ENCODE data around the gene WAC. TPM values are rescaled to one million over a fixed set of nuclear protein-coding genes. Genes with fewer than 3 reads are reported as not detected.

WAC gene
- total RNA-seq, 2 experiments from 2014 or later: 111 to 121 TPM

DNA sequence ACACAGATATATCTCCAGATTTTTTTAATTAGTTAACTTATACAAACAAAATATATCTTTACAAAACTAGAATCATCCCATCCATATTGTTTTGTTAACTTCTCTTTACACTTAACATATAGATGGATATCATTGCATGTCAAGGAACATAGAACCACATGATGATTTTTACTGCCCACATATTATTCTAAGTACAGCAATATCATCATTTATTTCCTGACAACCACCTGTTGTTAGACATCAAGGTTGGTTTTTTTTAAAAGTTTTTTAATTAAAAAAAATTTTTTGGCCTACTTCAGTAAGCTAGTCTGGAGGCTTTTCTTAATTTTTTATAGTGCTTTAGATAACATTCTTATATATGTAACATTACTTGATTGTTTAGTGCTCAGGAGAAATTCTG lies 105.5 kb downstream of the WAC start:
- no peak for TF ChIP-seq EZH2phosphoT487 (IDR thresholded peaks at IDR 0.05; ENCODE audit: borderline replicate concordance, low read depth, low read length)
- TF ChIP-seq, protein P1, sequence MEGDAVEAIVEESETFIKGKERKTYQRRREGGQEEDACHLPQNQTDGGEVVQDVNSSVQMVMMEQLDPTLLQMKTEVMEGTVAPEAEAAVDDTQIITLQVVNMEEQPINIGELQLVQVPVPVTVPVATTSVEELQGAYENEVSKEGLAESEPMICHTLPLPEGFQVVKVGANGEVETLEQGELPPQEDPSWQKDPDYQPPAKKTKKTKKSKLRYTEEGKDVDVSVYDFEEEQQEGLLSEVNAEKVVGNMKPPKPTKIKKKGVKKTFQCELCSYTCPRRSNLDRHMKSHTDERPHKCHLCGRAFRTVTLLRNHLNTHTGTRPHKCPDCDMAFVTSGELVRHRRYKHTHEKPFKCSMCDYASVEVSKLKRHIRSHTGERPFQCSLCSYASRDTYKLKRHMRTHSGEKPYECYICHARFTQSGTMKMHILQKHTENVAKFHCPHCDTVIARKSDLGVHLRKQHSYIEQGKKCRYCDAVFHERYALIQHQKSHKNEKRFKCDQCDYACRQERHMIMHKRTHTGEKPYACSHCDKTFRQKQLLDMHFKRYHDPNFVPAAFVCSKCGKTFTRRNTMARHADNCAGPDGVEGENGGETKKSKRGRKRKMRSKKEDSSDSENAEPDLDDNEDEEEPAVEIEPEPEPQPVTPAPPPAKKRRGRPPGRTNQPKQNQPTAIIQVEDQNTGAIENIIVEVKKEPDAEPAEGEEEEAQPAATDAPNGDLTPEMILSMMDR (conservative IDR thresholded peaks at IDR 0.05; ENCODE audit: low read length): no peak
- Histone ChIP-seq H2AFZ (ENCODE audit: low read length) (no peak overlapping the region), H3K9me3 (ENCODE audit: low read length) (no peaks in the 10 kb centered on the region), H3K79me2 (ENCODE audit: insufficient read depth, low read depth, low read length) (no peaks in the 10 kb centered on the region), H4K20me1 (ENCODE audit: insufficient read depth, low read length) (no peaks in the 10 kb centered on the region), H3K4me2 (ENCODE audit: low read length) (no peak overlapping the region), H3K27ac (ENCODE audit: low read depth, low read length, poor library complexity, severe bottlenecking) (no peak overlapping the region), H3K36me3 (ENCODE audit: insufficient read depth, low read length) (no peaks in the 10 kb centered on the region), H3K9me2 (ENCODE audit: insufficient read depth, low read length) (no peaks in the 10 kb centered on the region), H3K4me3 (ENCODE audit: low read depth, low read length, poor library complexity, severe bottlenecking) (no peak overlapping the region), H3K4me1 (ENCODE audit: insufficient read depth, low read length, poor library complexity, severe bottlenecking) (no peaks in the 10 kb centered on the region)
- BruUV-seq (replicated peaks): no TSS peak
- CTCF ChIA-PET (ENCODE audit: unreplicated experiment): no interaction called here
- POLR2A ChIA-PET: interaction anchor here (0.6 kb wide), 2 partner anchors 31 to 85 kb away, joined by 3 read pairs; no protein-coding TSS in a partner anchor
- intact Hi-C loops (cut with micrococcal nuclease; ENCODE audit: unreplicated experiment): no loop called here
- DNase-seq (ENCODE audit: low spot score): no peak

DNA sequence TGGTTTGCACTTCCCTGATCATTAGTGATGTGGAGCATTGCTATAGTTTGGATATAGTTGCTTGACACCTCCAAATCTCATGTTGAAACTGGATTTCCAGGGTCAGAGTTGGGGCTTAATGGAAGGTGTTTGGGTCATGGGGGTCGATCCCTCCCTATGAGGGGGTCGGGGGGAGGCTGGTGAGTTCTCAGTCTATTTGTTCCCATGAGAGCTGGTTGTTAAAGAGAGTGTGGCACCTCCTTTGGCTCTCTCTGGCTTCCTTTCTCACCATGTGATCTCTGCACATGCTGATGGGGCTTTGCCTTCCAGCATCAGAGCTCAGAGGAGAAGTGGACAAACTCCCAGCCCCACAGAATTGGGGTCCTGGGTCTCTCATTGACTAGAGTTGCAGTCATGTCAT lies 107.6 kb downstream of the WAC start:
- H3K27ac ChIP-seq (ENCODE audit: low read depth, low read length, poor library complexity, severe bottlenecking): no peak overlapping the region
- DNase-seq (ENCODE audit: low spot score): no peak
- TF ChIP-seq EZH2phosphoT487 (IDR thresholded peaks at IDR 0.05; ENCODE audit: borderline replicate concordance, low read depth, low read length): no peak
- TF ChIP-seq, protein P1 (conservative IDR thresholded peaks at IDR 0.05; ENCODE audit: low read length): no peak
- no peak overlapping the region for H3K4me2 ChIP-seq (ENCODE audit: low read length)
- CTCF ChIA-PET (ENCODE audit: unreplicated experiment): no interaction called here
- H3K9me2 ChIP-seq (ENCODE audit: insufficient read depth, low read length): no peaks in the 10 kb centered on the region
- no peaks in the 10 kb centered on the region for H3K9me3 ChIP-seq (ENCODE audit: low read length)
- H2AFZ ChIP-seq (ENCODE audit: low read length): no peak overlapping the region
- intact Hi-C loops (cut with micrococcal nuclease; ENCODE audit: unreplicated experiment): no loop called here
- no peaks in the 10 kb centered on the region for H3K79me2 ChIP-seq (ENCODE audit: insufficient read depth, low read depth, low read length)
- no peaks in the 10 kb centered on the region for H3K4me1 ChIP-seq (ENCODE audit: insufficient read depth, low read length, poor library complexity, severe bottlenecking)
- H3K36me3 ChIP-seq (ENCODE audit: insufficient read depth, low read length): no peaks in the 10 kb centered on the region
- no TSS peak for BruUV-seq (replicated peaks)
- POLR2A ChIA-PET: no interaction called here
- H4K20me1 ChIP-seq (ENCODE audit: insufficient read depth, low read length): no peaks in the 10 kb centered on the region
- H3K4me3 ChIP-seq (ENCODE audit: low read depth, low read length, poor library complexity, severe bottlenecking): no peak overlapping the region

- H3K9me3 ChIP-seq (ENCODE audit: low read length): no peaks in the 10 kb centered on the region
- H3K4me2 ChIP-seq (ENCODE audit: low read length): no peak overlapping the region
- ChIA-PET POLR2A (no interaction called here), CTCF (ENCODE audit: unreplicated experiment) (no interaction called here)
- H4K20me1 ChIP-seq (ENCODE audit: insufficient read depth, low read length): no peaks in the 10 kb centered on the region
- BruUV-seq (replicated peaks): no TSS peak
- TF ChIP-seq EZH2phosphoT487 (IDR thresholded peaks at IDR 0.05; ENCODE audit: borderline replicate concordance, low read depth, low read length): no peak
- TF ChIP-seq, protein P1 (conservative IDR thresholded peaks at IDR 0.05; ENCODE audit: low read length): no peak
- no peaks in the 10 kb centered on the region for H3K79me2 ChIP-seq (ENCODE audit: insufficient read depth, low read depth, low read length)
- H2AFZ ChIP-seq (ENCODE audit: low read length): no peak overlapping the region
- intact Hi-C loops (cut with micrococcal nuclease; ENCODE audit: unreplicated experiment): no loop called here
- no peaks in the 10 kb centered on the region for H3K9me2 ChIP-seq (ENCODE audit: insufficient read depth, low read length)
- H3K36me3 ChIP-seq (ENCODE audit: insufficient read depth, low read length): no peaks in the 10 kb centered on the region
- no peak overlapping the region for H3K4me3 ChIP-seq (ENCODE audit: low read depth, low read length, poor library complexity, severe bottlenecking)
- no peaks in the 10 kb centered on the region for H3K4me1 ChIP-seq (ENCODE audit: insufficient read depth, low read length, poor library complexity, severe bottlenecking)
- no peak for DNase-seq (ENCODE audit: low spot score)
- no peak overlapping the region for H3K27ac ChIP-seq (ENCODE audit: low read depth, low read length, poor library complexity, severe bottlenecking)
Measured at GRCh38 chr10:28644647-28645046, 111.7 kb downstream of the WAC start.
